Vagina (tissue), 2 donors: ENCODE results near the gene PPIC.

ENCODE experiments used
- POLR2A ChIP-seq, 2 donors: fragments of 450-650 bp; IDR thresholded peaks; one replicate each; pipeline ENCODE4 v1.6.1; 2017; ENCODE audit warnings: antibody characterized with exemption in 2 of 2, mild to moderate bottlenecking in 2 of 2, moderate library complexity in 2 of 2
- POLR2AphosphoS5 ChIP-seq, 2 donors: sonication (generic); formaldehyde crosslinking; IDR thresholded peaks; one replicate each; pipeline ENCODE4 v1.9.0; 2017; ENCODE audit warnings: antibody characterized with exemption in 2 of 2, mild to moderate bottlenecking in 2 of 2, low read depth in 1 of 2; ENCODE audit not compliant: insufficient read depth in 1 of 2
- TF ChIP-seq, protein P1 (sequence below), 3 experiments: fragments of 450-650 bp in 2 of 3; fragments of 200-600 bp in 1 of 3; sonication (generic) in 1 of 3; IDR thresholded peaks; one replicate each; pipeline ENCODE4 v1.5.1; 2017 to 2019; ENCODE audit warnings: antibody characterized with exemption in 3 of 3, mild to moderate bottlenecking in 2 of 3, moderate library complexity in 2 of 3

DNA sequence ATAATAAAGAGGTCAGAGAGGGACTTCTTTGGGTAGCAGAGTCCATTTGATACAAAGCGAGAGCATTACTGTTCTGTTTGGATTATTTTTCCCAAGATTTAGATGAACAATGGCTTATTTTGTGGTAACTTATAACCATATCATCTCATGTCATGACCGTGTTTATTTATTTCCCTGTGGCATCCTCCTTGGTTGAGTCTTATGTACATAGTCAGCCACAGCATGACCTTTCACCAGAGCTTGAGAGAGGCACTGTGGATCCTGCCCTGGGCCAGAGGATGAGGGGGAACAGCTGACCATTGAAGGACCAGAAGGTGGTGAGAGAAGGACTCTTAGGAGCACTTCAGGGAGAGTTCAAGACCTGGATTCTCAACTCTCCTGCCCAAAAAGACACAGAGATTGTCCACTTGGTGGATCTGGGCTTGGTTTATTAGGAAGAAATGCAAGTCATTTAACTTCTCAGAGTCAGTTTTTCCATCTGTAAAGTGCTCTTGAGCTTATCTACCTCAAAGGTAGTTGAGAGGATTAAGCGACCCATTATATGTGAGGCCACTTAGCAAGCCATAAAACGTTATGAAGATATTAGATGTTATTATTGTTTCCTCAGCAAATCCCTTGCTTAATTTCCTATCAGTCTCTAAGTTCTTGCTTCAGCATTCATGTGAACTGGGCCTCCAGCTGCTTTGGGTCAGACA is 51.4 kb downstream of the PPIC start:
- TF ChIP-seq, protein P1, sequence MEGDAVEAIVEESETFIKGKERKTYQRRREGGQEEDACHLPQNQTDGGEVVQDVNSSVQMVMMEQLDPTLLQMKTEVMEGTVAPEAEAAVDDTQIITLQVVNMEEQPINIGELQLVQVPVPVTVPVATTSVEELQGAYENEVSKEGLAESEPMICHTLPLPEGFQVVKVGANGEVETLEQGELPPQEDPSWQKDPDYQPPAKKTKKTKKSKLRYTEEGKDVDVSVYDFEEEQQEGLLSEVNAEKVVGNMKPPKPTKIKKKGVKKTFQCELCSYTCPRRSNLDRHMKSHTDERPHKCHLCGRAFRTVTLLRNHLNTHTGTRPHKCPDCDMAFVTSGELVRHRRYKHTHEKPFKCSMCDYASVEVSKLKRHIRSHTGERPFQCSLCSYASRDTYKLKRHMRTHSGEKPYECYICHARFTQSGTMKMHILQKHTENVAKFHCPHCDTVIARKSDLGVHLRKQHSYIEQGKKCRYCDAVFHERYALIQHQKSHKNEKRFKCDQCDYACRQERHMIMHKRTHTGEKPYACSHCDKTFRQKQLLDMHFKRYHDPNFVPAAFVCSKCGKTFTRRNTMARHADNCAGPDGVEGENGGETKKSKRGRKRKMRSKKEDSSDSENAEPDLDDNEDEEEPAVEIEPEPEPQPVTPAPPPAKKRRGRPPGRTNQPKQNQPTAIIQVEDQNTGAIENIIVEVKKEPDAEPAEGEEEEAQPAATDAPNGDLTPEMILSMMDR (IDR thresholded peaks at IDR 0.05), result no peak
- no peak for TF ChIP-seq POLR2AphosphoS5 (IDR thresholded peaks at IDR 0.05; ENCODE audit: insufficient read depth in 1 of 2, low read depth in 1 of 2)
- TF ChIP-seq POLR2A (IDR thresholded peaks at IDR 0.05), result no peak
